ENCODE measurements around the gene C6orf141. TPM values are rescaled to one million over a fixed set of nuclear protein-coding genes. Genes with fewer than 3 reads are reported as not detected.

C6orf141 gene
- total RNA-seq, 1 donor, result 5.7 TPM

DNA sequence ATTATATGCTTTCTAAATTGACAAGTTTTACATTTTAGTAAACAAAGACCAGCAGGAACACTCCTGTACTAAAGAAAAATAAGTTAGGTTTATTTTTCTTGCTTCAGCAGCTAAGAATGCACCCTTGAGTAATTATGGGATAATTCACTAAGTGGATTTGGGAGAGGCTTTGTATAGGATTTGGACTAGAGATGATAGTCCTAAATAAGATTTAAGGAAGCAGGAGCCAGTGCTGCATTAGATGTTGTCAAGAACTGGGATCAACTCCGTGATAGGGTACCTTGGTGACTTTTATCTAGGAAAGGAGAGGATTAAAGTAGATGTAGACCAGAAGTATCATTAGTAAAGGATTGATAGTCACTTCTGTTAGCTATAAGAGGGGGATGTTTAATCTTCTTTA lies 4.1 kb upstream of the C6orf141 start:
- DNase-seq (ENCODE audit: low read depth), result no peak
- TF ChIP-seq, protein P1, sequence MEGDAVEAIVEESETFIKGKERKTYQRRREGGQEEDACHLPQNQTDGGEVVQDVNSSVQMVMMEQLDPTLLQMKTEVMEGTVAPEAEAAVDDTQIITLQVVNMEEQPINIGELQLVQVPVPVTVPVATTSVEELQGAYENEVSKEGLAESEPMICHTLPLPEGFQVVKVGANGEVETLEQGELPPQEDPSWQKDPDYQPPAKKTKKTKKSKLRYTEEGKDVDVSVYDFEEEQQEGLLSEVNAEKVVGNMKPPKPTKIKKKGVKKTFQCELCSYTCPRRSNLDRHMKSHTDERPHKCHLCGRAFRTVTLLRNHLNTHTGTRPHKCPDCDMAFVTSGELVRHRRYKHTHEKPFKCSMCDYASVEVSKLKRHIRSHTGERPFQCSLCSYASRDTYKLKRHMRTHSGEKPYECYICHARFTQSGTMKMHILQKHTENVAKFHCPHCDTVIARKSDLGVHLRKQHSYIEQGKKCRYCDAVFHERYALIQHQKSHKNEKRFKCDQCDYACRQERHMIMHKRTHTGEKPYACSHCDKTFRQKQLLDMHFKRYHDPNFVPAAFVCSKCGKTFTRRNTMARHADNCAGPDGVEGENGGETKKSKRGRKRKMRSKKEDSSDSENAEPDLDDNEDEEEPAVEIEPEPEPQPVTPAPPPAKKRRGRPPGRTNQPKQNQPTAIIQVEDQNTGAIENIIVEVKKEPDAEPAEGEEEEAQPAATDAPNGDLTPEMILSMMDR (IDR thresholded peaks at IDR 0.05; ENCODE audit: insufficient read depth, low read length), result no peak
- H3K4me3 ChIP-seq (ENCODE audit: low read depth, low read length), result no peak overlapping the region

DNA sequence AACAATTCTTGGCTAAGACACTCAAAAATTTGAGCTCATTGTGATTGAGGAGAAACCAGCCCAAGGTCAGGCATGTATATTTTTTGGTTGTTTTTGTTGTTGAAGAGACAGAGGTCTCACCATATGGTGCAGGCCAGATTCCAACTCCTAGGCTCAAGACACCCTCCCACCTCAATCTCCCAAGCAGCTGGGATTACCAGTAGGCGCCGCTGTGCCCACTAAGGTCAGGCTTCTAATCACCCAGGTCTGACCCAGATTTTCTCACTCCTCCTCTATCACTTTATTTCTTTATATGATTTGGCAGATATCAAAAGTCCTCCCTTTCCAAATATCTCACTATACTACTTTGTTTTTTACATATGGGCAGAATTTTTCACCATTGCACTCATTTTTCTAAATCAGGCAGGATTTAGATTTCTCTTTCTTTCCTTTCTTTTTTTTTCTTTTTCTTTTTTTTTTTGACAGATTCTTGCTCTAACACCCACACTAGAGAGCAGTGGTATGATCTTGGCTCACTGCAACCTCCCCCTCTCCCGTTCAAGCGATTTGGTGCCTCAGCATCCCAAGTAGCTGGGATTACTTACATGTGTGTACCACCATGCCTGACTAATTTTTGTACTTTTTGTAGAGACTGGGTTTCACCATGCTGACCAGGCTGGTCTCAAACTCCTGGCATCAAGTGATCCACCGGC lies 1.7 kb upstream of the C6orf141 start:
- no peak overlapping the region for H3K4me3 ChIP-seq (ENCODE audit: low read depth, low read length)
- no peak for DNase-seq (ENCODE audit: low read depth)
- TF ChIP-seq, protein P1 (IDR thresholded peaks at IDR 0.05; ENCODE audit: insufficient read depth, low read length), result no peak

DNA sequence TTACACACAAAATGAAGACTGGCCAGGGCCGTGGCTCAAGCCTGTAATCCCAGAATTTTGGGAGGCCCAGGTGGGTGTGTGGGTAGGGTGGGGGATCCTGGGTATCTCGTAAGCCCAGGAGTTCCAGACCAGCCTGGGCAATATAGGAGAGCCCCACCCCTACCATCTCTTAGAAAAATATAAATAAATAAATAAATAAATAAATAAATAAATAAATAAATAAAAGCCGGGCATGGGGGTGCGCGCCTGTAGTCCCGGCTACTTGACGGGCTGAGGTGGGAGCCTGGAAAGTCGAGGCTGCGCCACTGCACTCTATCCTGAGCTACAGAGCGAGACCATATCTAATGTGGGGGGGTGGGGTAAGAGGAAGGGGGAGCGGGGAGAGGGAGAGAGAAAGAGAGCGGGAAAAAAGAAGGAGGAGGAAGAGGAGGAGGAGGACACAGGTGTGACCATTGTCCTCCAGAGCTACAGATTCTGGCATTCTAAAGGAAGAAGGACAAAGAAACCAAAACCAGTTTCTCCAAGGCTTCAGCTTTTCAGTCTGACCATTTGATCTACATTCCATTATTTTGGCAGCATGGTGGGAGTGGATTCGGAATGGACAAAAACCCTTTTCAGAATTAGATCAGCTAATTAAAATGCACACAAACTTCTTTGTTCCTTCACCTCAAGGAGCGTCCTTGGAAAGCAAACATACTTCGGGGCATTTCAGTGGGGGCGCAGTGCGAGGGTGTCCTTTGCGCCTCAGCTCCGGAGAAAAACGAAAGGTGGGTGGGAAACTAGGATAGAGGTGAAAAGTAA lies 577 bp upstream of the C6orf141 start:
- peak overlapping the region; percentile 55 for H3K4me3 ChIP-seq (ENCODE audit: low read depth, low read length)
- TF ChIP-seq, protein P1 (IDR thresholded peaks at IDR 0.05; ENCODE audit: insufficient read depth, low read length), result no peak
- no peak for DNase-seq (ENCODE audit: low read depth)

DNA sequence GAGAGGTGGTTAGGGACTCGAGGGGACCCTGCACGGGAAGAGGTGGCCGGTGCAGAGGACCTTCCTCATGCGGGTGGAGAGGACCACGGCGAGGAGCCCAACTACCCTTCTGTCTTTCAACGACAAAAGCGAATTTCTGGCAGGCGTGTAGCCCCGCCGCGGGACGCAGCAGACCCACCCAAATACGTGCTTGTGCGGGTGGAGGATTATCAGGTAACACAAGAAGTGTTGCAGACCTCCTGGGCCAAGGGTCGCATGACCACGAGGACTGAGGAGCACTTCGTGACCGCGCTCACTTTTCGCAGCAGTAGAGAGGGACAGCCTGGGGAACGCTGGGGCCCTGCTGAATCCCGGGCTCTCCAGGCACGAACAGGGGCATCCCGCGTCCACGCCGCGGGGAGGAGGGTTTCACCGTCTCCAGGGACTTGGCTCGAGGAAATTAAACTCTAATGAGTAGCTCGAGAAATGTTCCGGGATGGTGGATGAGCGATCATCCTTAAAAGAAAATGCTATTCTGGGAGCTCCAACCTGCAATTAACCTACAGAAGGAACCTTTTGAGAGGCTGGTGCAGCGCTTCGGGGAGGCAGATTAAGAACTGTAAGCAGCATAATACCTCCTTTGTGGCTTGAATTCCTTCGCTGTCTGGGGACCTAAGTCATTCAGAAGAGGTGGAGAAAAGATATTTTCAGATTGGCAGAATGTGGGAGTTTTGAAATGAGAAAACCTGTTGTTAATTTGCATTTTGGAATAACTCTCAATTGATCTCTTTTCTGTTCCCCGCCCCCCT lies 804 bp downstream of the C6orf141 start:
- TF ChIP-seq, protein P1 (IDR thresholded peaks at IDR 0.05; ENCODE audit: insufficient read depth, low read length), result no peak
- DNase-seq (ENCODE audit: low read depth), result peak; percentile 16
- H3K4me3 ChIP-seq (ENCODE audit: low read depth, low read length), result peak overlapping the region; percentile 55

DNA sequence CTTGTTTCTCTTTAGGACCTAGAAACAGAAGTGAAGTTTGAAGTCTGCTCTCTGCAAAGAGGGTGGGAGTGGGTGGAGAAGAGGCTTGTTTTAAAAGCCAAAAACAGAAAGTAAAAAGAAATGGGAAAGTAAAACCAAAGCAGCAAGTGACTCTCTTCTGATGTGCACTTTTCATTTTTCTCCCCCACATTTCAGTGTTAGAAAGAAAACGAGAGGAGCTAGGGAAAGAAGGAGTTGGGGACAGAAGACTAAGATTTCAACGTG lies 1.3 kb downstream of the C6orf141 start:
- no peak for DNase-seq (ENCODE audit: low read depth)
- TF ChIP-seq, protein P1 (IDR thresholded peaks at IDR 0.05; ENCODE audit: insufficient read depth, low read length), result no peak
- peak overlapping the region; percentile 55 for H3K4me3 ChIP-seq (ENCODE audit: low read depth, low read length)

DNA sequence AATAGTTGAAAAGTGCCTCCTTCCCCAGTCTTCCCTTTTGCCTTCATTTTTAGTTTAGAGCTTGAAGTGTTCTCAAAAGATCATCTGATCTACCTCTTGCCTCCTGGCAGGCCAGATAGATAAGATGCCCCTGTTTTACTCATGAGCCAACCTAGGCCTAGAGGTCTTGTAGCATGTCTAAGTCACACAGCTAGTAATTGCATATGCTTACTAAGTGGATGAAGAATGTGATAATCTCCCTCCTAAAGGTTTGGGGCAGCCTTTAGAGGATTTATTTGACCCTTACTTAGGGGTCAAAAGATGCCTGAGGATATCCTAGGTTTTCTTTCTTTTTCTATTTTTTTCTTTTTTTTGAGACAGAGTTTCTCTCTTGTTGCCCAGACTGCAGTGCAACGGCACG lies 2.1 kb downstream of the C6orf141 start:
- DNase-seq (ENCODE audit: low read depth), result no peak
- no peak overlapping the region for H3K4me3 ChIP-seq (ENCODE audit: low read depth, low read length)
- TF ChIP-seq, protein P1 (IDR thresholded peaks at IDR 0.05; ENCODE audit: insufficient read depth, low read length), result no peak

Data from fibroblast of the aortic adventitia (primary cell).